ENCODE results near the gene SKIC3. TPM values are rescaled to one million over a fixed set of nuclear protein-coding genes. Genes with fewer than 3 reads are reported as not detected.

SKIC3 gene
- total and polyA plus RNA-seq, 9 donors: 18.6 to 77.6 (median 58.8) TPM

DNA sequence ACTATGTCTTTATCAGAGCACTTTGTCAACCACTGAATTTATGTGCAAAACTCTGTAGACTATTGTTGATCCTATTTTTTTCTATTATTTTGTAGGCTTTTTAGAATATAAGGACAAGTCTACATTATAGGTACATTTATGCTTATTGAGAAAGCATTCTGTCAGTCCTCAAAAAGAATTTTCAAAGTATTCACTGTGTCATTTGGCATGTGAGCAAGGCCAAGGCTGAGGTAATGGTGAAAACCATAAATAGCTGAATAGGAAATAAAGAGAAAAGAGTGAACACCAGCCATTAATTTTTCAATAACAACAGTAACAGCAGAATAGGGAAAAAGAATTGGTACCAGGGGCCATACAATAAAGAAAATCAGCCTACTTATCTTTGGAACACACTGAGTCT, 21.0 kb downstream of the SKIC3 start:
- Histone ChIP-seq H3K27ac (no peak overlapping the region), H3K36me3 (no peaks in the 10 kb centered on the region), H3K9me3 (no peaks in the 10 kb centered on the region), H3K4me3 (no peak overlapping the region), H3K4me1 (ENCODE audit: insufficient read depth) (no peaks in the 10 kb centered on the region), H3K27me3 (no peaks in the 10 kb centered on the region)
- TF ChIP-seq, protein P1, sequence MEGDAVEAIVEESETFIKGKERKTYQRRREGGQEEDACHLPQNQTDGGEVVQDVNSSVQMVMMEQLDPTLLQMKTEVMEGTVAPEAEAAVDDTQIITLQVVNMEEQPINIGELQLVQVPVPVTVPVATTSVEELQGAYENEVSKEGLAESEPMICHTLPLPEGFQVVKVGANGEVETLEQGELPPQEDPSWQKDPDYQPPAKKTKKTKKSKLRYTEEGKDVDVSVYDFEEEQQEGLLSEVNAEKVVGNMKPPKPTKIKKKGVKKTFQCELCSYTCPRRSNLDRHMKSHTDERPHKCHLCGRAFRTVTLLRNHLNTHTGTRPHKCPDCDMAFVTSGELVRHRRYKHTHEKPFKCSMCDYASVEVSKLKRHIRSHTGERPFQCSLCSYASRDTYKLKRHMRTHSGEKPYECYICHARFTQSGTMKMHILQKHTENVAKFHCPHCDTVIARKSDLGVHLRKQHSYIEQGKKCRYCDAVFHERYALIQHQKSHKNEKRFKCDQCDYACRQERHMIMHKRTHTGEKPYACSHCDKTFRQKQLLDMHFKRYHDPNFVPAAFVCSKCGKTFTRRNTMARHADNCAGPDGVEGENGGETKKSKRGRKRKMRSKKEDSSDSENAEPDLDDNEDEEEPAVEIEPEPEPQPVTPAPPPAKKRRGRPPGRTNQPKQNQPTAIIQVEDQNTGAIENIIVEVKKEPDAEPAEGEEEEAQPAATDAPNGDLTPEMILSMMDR (IDR thresholded peaks at IDR 0.05): no peak
- no peak for TF ChIP-seq POLR2A (IDR thresholded peaks at IDR 0.05)
- TF ChIP-seq EP300 (IDR thresholded peaks at IDR 0.05): no peak
- intact Hi-C loops (cut with DNase I): no loop called here
- no peak for DNase-seq

DNA sequence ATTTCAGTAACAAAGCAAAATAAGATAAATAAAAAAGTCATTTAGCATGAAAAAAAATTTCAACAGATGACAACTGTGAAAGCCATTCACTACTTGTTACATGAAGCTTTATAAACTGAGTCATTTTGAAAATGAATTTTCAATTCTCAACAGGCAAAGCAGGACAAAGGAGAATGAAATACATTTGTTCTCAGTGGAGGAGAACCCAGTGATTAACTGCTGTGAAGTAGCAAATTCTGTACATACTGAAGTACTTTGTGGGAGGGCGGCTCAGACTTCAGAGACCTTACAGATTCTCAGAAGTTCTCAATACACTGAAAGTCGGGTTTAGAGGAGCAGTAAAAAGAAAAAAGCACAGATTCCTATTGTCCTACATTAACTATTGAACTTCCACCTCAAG, 21.7 kb downstream of the SKIC3 start:
- H3K27ac ChIP-seq: no peak overlapping the region
- no peaks in the 10 kb centered on the region for H3K27me3 ChIP-seq
- intact Hi-C loops (cut with DNase I): no loop called here
- TF ChIP-seq POLR2A (IDR thresholded peaks at IDR 0.05): no peak
- H3K9me3 ChIP-seq: no peaks in the 10 kb centered on the region
- no peak for DNase-seq
- H3K4me1 ChIP-seq (ENCODE audit: insufficient read depth): no peaks in the 10 kb centered on the region
- H3K36me3 ChIP-seq: no peaks in the 10 kb centered on the region
- no peak overlapping the region for H3K4me3 ChIP-seq
- WGBS, 3 donors: 56 to 64% (median 61%) methylated on average over 2 of the region's 2 CpGs

DNA sequence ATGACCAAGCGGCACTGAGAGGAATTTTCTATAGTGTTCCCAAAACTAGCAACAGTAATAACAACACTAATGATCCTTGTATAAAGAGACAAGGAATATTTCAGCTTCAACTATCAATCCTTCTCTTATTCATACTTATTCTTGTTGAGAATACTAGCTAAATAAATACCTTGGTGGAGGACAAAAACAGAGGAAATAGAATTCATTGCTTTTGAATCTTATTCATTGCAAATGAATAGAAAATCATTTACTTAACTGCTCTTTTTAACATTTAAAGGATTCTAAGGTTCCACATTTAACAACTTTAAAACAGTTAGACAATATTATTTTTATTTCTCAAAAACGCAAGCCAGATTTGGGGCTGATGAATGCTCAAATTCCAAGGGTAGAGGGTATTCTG, 22.4 kb downstream of the SKIC3 start:
- TF ChIP-seq POLR2A (IDR thresholded peaks at IDR 0.05) (no peak), EP300 (IDR thresholded peaks at IDR 0.05) (no peak)
- TF ChIP-seq, protein P1 (IDR thresholded peaks at IDR 0.05): no peak
- DNase-seq: no peak
- intact Hi-C loops (cut with DNase I): no loop called here
- 93 to 98% (median 95%) methylated on average over 2 of the region's 2 CpGs for WGBS, 3 donors
- no peaks in the 10 kb centered on the region for H3K36me3 ChIP-seq
- H3K4me1 ChIP-seq (ENCODE audit: insufficient read depth): no peaks in the 10 kb centered on the region
- H3K9me3 ChIP-seq: no peaks in the 10 kb centered on the region
- H3K4me3 ChIP-seq: no peak overlapping the region
- H3K27ac ChIP-seq: no peak overlapping the region
- no peaks in the 10 kb centered on the region for H3K27me3 ChIP-seq

DNA sequence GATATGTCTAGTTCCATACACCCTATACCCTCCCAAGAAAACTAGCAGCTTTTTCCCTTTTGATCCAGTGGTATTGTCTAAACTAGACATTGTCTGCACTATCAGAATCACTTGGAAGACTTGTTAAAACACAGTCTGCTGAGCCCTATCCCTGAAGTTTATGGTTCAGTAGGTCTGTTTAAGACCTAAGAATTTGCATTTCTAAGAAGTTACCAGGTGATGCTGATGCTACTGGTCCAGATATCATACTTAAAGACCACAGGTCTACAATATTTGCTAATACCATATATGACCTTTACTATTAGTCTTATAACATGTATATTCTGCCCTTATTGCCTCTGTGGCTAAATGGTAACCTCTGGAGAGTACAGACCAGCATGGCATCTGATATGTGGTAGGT, 23.3 kb downstream of the SKIC3 start:
- Histone ChIP-seq H3K27me3 (no peaks in the 10 kb centered on the region), H3K36me3 (no peaks in the 10 kb centered on the region), H3K4me1 (ENCODE audit: insufficient read depth) (no peaks in the 10 kb centered on the region), H3K4me3 (no peak overlapping the region), H3K27ac (no peak overlapping the region), H3K9me3 (no peaks in the 10 kb centered on the region)
- DNase-seq: no peak
- intact Hi-C loops (cut with DNase I): no loop called here
- TF ChIP-seq POLR2A (IDR thresholded peaks at IDR 0.05) (no peak), EP300 (IDR thresholded peaks at IDR 0.05) (no peak)
- TF ChIP-seq, protein P1 (IDR thresholded peaks at IDR 0.05): no peak

DNA sequence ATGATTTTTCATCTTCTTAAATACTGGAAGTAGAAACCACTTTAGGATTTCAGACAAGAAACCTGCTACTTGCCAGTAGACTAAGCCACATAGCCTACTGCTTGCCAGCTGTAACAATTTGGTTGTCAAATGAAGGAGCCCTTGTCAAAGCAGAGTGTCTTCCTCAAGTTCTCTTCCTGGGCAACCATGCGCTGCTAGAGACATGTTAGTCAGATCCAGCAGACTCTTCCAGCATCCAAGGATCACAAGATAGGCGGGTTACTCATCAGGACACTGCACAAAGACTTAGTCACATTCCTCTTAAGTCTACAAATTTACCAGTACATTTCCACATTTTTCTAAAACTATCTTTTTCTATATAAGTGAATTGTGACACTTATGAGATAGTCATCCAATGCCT, 24.4 kb downstream of the SKIC3 start:
- WGBS, 3 donors: 95 to 98% (median 96%) methylated on average over 2 of the region's 2 CpGs
- Histone ChIP-seq H3K27ac (no peak overlapping the region), H3K4me3 (no peak overlapping the region), H3K9me3 (no peaks in the 10 kb centered on the region), H3K27me3 (no peaks in the 10 kb centered on the region), H3K36me3 (no peaks in the 10 kb centered on the region), H3K4me1 (ENCODE audit: insufficient read depth) (no peaks in the 10 kb centered on the region)
- TF ChIP-seq EP300 (IDR thresholded peaks at IDR 0.05): no peak
- no peak for TF ChIP-seq POLR2A (IDR thresholded peaks at IDR 0.05)
- TF ChIP-seq, protein P1 (IDR thresholded peaks at IDR 0.05): no peak
- DNase-seq: no peak
- intact Hi-C loops (cut with DNase I): no loop called here
